ENCODE data around the gene MPRIP. TPM values are rescaled to one million over a fixed set of nuclear protein-coding genes. Genes with fewer than 3 reads are reported as not detected.
A peak's percentile ranks its signal among the peaks of the same experiment; 100 is the strongest.

The MPRIP gene
- total and polyA plus RNA-seq, 2 of the 13 experiments (the other 11 are each of a cell fraction or from before 2014, with no cell fraction given), result 50.2 to 52.4 TPM

- TF ChIP-seq TBX2 (CRISPR knock-in tag; IDR thresholded peaks at IDR 0.05; ENCODE audit: borderline replicate concordance) (no peak), ZFP62 (CRISPR knock-in tag; IDR thresholded peaks at IDR 0.05) (no peak), YEATS2 (CRISPR knock-in tag; IDR thresholded peaks at IDR 0.05; ENCODE audit: borderline replicate concordance) (no peak), PAF1 (CRISPR knock-in tag; IDR thresholded peaks at IDR 0.05) (no peak), EHMT2 (IDR thresholded peaks at IDR 0.05; ENCODE audit: borderline replicate concordance, low read depth, low read length) (no peak), MXD4 (CRISPR knock-in tag; IDR thresholded peaks at IDR 0.05) (peak; percentile 92; the same call in 1 of the 2 replicates), ZNF841 (CRISPR knock-in tag; IDR thresholded peaks at IDR 0.05; ENCODE audit: borderline replicate concordance) (no peak), ZNF646 (CRISPR knock-in tag; IDR thresholded peaks at IDR 0.05) (no peak), ZNF83 (CRISPR knock-in tag; IDR thresholded peaks at IDR 0.05; ENCODE audit: borderline replicate concordance) (no peak), ZNF580 (CRISPR knock-in tag; IDR thresholded peaks at IDR 0.05; ENCODE audit: borderline replicate concordance, low read depth) (no peak), ELK4 (CRISPR knock-in tag; IDR thresholded peaks at IDR 0.05; ENCODE audit: borderline replicate concordance) (no peak), ZNF337 (CRISPR knock-in tag; IDR thresholded peaks at IDR 0.05; ENCODE audit: borderline replicate concordance, low read depth) (no peak), MTA1 (CRISPR knock-in tag; IDR thresholded peaks at IDR 0.05; ENCODE audit: borderline replicate concordance) (no peak), ZNF335 (CRISPR knock-in tag; IDR thresholded peaks at IDR 0.05) (no peak), ETV5 (CRISPR knock-in tag; IDR thresholded peaks at IDR 0.05; ENCODE audit: borderline replicate concordance) (no peak)
Observed at GRCh38 chr17:17041018-17041521, 1.2 kb upstream of the MPRIP start (continued).
